PC-3 (cell line): ENCODE results near the gene ASB13.

Source experiments
- EZH2 ChIP-seq: fragments of 300-600 bp; sonication (generic); IDR thresholded peaks from one replicate; pipeline ENCODE4 v1.6.1; 2017; ENCODE audit warnings: antibody characterized with exemption, mild to moderate bottlenecking, low read length; ENCODE audit not compliant: unreplicated experiment
- EZH2phosphoT487 ChIP-seq: fragments of 300-600 bp; sonication (generic); IDR thresholded peaks from 2 replicates; pipeline ENCODE4 v1.6.1; 2018; ENCODE audit warnings: mild to moderate bottlenecking, antibody characterized with exemption, low read length, borderline replicate concordance
- TF ChIP-seq, protein P1 (sequence below): fragments of 300-600 bp; sonication (generic); conservative IDR thresholded peaks from 2 replicates; pipeline ENCODE4 v1.5.1; 2017; ENCODE audit warnings: antibody characterized with exemption, low read depth, mild to moderate bottlenecking, low read length

DNA sequence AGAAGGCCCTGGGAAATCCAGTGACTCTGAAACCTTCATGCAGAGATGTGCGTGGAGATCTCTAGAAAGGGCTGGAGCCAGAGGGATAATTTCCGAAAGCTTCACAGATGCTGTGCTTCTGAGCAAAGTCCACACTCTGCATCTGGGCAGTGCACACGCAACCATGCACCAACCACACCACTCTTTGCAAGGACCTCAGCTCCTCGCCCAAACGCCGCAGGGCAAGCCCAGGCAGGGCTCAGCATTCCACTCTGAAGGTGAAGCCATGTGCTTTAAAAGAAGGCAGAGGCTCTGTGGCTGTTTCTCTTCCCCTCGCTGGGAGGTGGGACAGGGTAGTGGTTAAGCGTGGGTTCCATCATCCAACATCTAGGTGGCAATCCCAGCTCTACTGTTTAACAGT is 48.4 kb downstream of the ASB13 start:
- TF ChIP-seq EZH2, result no peak
- TF ChIP-seq, protein P1, sequence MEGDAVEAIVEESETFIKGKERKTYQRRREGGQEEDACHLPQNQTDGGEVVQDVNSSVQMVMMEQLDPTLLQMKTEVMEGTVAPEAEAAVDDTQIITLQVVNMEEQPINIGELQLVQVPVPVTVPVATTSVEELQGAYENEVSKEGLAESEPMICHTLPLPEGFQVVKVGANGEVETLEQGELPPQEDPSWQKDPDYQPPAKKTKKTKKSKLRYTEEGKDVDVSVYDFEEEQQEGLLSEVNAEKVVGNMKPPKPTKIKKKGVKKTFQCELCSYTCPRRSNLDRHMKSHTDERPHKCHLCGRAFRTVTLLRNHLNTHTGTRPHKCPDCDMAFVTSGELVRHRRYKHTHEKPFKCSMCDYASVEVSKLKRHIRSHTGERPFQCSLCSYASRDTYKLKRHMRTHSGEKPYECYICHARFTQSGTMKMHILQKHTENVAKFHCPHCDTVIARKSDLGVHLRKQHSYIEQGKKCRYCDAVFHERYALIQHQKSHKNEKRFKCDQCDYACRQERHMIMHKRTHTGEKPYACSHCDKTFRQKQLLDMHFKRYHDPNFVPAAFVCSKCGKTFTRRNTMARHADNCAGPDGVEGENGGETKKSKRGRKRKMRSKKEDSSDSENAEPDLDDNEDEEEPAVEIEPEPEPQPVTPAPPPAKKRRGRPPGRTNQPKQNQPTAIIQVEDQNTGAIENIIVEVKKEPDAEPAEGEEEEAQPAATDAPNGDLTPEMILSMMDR, result no peak
- no peak for TF ChIP-seq EZH2phosphoT487
